Cortex of kidney (tissue), 1 donor: ENCODE measurements around the gene ADCY1.
"Not testable (repeated sequence)": the region's sequence is repeated elsewhere in the genome, so short reads cannot be mapped to it uniquely, and the experiment has no call there.

Source experiments
- DNase-seq: peaks from one replicate; lab custom pipeline; 2025; lab: John Stamatoyannopoulos, UW

ADCY1 gene

DNA sequence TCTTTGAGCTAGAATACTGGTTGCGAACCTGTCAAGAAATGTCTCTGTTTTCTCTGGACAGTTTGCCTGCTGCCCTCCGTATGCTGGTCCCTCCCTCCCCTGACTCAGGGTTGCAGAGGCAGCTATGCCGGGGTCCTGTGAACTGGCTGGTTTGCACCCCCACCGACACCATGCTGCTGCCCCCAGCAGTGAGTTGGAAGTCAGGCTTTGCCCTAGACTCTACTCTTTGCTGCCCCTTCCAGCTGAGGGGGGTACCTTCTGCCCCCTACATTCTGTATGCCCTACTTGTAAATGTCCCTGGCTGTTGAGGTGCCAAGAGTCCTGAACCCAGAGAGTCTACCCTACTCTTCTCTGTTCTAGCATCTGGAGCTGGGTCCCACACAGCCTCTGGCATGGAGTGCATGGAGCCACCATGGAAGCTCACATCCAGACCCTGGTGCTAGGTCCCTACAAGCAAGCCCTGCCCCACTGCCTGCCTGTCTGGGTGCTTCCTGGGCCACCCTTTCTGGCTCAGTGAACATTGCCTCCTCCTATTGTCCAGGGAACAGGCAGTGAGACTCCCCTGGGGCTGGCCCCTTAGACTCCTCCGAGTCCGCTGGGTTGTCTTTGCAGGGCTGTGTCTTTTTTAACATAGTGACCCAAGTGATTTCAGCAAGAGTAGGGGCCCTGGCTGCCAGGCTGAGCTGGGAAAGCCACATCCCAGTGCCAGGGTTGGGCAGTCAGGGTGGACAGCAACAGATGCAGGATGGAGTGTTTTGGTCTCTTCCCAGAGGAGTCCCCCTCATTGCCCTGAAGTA is 138.9 kb downstream of the ADCY1 start:
- no peak for DNase-seq

DNA sequence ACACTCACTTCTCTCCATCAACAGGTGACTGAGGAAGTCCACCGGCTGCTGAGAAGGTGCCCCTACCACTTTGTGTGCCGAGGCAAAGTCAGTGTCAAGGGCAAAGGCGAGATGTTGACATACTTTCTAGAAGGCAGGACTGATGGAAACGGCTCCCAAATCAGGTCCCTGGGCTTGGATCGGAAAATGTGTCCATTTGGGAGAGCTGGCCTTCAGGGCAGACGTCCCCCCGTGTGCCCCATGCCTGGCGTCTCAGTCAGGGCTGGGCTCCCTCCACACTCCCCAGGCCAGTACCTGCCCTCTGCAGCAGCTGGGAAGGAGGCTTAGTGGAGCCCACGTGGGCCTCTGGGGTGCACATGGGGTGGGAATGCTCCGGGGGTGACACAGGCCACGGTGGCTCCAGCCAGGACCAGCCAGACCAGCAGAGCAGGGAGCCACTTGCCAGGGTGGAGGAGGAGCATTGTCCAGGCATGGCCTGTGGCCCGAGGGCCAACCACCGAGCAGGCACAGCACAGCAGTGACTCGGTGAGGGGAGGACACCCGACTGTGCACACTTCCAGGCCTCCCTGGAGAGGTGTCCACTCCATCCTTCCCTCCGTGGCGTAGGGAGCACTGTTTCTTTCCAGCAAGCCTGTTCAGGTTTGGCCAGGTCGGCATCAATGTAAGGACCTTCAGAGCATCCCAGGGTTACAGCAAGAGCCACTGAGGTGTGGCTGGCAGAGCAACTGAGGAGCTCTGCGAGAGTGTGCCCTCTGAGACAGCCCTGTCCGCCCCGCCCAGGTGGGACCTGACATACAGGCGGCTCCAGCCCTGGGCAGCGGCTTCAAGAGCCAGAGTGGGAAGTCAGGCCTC is 139.7 kb downstream of the ADCY1 start:
- DNase-seq = no peak

DNA sequence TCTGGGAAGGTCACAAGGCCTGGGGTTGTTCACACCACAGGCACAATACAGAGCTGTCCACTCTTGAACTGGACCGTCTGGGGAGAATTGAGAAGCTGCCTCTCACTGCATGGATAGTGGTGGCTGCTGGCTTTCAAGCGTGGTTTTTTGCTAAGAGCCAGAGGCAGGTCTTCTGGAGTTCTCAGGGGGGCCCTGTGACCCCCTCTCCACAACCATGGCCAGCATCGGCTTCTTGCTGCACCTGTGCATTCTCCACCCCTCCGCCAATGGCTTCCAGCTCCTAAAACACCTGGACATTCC is 140.3 kb downstream of the ADCY1 start:
- DNase-seq = no peak

- no peak for DNase-seq
Observed at GRCh38 chr7:45715471-45716352, 141.5 kb downstream of the ADCY1 start.

- DNase-seq = no peak
Observed at GRCh38 chr7:45716380-45717203, 142.4 kb downstream of the ADCY1 start.

DNA sequence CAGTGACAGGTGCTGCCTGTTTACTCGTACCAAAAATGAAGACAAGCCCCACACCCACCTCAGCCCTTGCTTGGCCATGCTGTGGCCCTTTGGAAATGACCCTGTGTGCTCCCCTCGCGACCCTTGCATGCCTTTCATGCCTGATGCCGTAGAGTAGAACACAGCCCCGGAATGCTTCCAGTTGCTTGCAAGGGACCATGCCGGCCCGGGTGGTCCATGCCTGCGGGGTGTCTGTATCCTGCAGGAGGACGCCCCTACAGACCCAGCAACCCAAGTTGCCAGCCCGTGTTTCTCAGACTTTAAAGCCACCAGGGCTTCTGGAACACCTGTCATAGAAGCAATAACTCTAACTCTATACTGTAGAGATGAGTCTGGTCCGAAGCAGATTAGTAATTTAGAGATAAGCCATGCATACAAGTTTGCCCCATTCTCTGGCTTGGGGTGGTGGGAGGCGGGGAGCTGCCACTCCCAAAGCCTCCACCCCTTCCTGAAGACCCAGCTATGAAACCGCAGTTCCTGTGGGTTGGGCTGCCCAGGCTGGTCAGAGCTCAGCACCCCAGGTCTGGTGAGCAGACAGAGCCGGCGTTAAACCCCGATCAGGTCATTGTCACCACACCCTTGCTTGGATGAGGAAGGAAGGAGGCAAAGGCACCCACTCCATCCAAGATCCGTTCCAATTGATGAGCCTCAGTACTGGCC is 143.5 kb downstream of the ADCY1 start:
- DNase-seq = no peak

- no peak for DNase-seq
Observed at GRCh38 chr7:45718464-45719330, 144.5 kb downstream of the ADCY1 start.

- DNase-seq = no peak
Observed at GRCh38 chr7:45720989-45721388, 146.8 kb downstream of the ADCY1 start.

DNA sequence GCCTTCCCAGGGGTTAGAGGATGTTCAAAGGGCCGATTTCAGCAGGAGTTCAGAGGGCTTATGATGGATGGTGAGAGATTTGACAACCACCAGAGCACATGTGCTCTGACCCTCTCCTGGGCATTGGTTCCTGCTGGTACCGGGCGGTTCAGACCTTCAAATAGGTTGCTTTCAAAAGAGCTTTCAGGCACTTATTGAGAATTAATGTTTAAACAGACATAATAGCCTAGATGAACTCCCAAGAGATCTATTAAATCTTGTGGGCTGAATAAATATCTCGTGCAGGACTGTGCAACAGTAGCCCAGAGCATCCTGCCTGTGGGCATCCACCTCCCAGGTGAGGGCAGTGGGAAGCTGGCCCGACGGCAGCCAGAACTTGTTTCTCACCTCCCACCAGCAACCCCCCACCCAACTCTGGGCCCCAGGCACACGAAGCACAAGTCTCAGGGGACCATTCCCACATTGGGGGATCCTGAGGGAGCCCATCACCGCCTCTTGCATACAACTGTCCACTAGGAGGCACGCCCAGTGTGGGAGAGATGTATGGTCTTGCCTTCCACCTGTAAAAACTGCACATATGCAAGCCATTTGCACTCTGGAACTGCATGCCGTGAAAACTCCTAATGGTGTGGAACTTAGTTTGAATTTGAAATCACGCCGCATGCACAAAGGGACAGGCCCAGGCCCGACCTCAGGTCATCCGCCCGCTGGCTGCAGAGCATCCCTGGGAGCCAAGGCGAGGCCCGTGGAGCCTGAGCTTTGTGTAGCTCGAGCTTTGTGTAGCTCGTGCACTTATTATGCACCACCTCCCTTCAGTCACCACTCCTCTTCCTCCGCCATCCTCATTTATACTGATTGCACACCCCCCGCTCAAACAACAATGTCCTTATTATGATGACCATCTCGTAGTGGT is 147.8 kb downstream of the ADCY1 start:
- DNase-seq = no peak

GRCh38 chr7:45725231-45725630 is 151.1 kb downstream of the ADCY1 start:
- not testable (repeated sequence) for DNase-seq

DNA sequence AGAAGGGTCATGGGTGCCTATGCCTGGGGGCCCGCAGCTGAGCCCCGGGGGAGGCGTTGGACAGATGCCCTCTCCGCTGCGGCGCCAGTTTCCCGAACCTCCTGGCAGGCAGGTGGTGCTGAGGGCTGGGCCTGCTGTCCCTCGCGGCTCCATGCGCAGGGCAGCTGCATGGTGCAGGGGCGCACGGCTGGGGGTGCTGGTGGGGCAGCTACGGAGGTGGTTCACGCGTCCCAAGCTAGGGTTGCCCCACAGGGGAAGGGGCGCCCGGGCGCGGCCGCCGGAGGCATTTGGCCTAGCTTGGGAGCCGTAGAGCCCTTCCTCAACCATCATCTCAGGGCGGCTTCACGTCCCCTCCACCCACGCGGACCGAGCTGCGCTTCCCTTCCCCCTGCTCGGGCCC is 152.7 kb downstream of the ADCY1 start:
- no peak for DNase-seq

GRCh38 chr7:45731692-45732443 is 157.7 kb downstream of the ADCY1 start:
- DNase-seq = not testable (repeated sequence)

- not testable (repeated sequence) for DNase-seq
Observed at GRCh38 chr7:45738920-45739319, 164.8 kb downstream of the ADCY1 start.

DNA sequence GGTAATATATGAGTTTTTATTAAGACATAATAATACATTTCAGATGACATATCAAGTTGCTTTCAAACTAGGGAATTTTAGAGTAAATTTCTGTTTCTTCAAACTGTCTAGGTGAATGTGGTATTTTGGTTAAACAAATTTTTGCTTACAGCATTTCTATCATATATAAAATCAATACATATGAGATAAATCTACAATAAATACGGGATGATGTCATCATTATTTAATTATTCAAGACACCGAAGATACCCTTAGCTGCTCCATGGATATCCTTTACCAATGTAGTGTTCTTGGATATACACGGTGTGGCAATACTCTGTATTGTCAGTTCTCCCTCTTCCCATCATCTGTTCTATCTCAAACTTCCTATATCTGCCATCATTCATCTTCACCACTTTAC is 166.4 kb downstream of the ADCY1 start:
- DNase-seq = not testable (repeated sequence)

GRCh38 chr7:45748976-45749375 is 174.8 kb downstream of the ADCY1 start:
- not testable (repeated sequence) for DNase-seq

DNA sequence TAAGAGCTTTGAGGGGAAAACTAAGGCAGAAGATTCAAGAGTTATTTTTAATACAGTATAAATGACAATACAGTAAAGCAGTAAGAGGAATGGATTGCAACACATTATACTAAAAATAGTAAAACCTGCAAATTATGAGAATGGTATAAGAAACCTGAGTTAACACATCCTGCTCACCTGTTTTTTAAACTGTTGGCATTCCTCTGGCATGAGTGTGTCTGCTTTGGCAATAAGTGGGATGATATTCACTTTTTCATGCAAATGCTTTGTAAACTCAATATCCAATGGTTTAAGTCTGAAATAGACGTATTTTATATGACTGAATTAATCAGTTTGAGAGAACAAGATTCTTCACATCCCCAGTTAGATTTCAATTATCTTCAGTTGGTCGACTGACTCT is 177.2 kb downstream of the ADCY1 start:
- DNase-seq = not testable (repeated sequence)

DNA sequence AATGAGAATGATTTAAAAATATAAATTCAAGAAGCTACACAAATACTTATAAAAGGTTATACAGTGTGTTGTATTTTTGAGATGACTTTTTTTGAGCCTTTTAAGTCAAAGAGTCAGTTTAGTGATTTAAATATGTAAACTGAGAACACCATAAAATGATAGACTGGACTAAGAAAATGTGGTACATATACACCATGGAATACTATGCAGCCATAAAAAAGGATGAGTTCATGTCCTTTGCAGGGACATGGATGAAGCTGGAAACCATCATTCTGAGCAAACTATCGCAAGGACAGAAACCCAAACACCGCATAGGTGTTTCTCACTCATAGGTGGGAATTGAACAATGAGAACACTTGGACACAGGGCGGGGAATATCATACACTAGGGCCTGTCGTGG is 182.2 kb downstream of the ADCY1 start:
- not testable (repeated sequence) for DNase-seq

DNA sequence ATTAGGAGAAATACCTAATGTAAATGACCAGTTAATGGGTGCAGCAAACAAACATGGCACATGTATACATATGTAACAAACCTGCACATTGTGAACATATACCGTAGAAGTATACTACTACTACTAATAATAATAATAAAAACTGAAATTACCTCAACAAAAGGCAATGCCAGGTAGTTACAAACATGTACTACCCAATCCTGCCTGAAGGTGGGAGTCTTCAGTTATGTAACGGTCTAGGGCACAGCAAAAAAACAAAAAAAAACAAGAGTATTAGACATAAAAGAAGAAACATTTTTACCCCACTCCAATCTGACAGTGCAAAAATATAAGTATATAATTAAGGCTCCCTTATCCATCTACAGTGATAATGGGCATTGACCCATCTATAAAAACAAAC is 182.6 kb downstream of the ADCY1 start:
- DNase-seq = not testable (repeated sequence)
